ENCODE data around the gene TUT4.

TUT4 gene

DNA sequence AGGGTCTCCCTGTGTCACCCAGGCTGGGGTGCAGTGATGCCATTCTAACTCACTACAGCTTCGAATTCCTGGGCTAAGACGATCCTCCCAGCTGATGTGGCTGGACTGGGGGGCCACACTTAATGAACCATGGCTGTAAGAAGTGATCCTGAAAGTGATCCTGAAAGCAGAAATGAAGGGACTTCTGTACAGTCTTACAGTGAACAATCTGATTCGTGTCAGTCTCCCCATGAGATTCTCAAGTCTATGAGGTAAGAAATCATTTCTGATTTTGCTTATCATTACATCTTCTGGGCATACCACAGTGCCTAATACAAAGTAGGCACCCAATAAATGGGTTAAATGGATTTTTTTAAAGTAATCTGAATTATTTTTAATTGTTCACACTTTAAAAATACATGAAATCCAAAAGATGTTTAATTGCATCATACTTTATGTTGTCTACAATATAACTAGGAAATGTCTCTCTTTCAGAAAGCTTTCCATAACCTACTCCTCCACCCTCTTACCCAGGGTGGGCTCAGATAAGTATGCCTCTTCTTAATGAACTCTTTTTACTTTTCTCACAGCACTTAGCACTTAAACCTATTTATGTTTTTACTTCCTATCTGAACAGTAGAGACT lies 21.5 kb downstream of the TUT4 start:
- H3K27ac ChIP-seq: no peak overlapping the region
- ChIA-PET POLR2A (ENCODE audit: low non-redundant PET) (no interaction called here), CTCF (interaction anchor here (0.6 kb wide), 1 partner anchor 68 kb away, joined by 3 read pairs; no protein-coding TSS in a partner anchor)
- no peak for DNase-seq (ENCODE audit: low spot score)
- TF ChIP-seq, protein P1, sequence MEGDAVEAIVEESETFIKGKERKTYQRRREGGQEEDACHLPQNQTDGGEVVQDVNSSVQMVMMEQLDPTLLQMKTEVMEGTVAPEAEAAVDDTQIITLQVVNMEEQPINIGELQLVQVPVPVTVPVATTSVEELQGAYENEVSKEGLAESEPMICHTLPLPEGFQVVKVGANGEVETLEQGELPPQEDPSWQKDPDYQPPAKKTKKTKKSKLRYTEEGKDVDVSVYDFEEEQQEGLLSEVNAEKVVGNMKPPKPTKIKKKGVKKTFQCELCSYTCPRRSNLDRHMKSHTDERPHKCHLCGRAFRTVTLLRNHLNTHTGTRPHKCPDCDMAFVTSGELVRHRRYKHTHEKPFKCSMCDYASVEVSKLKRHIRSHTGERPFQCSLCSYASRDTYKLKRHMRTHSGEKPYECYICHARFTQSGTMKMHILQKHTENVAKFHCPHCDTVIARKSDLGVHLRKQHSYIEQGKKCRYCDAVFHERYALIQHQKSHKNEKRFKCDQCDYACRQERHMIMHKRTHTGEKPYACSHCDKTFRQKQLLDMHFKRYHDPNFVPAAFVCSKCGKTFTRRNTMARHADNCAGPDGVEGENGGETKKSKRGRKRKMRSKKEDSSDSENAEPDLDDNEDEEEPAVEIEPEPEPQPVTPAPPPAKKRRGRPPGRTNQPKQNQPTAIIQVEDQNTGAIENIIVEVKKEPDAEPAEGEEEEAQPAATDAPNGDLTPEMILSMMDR (conservative IDR thresholded peaks at IDR 0.05; ENCODE audit: low read depth): no peak

DNA sequence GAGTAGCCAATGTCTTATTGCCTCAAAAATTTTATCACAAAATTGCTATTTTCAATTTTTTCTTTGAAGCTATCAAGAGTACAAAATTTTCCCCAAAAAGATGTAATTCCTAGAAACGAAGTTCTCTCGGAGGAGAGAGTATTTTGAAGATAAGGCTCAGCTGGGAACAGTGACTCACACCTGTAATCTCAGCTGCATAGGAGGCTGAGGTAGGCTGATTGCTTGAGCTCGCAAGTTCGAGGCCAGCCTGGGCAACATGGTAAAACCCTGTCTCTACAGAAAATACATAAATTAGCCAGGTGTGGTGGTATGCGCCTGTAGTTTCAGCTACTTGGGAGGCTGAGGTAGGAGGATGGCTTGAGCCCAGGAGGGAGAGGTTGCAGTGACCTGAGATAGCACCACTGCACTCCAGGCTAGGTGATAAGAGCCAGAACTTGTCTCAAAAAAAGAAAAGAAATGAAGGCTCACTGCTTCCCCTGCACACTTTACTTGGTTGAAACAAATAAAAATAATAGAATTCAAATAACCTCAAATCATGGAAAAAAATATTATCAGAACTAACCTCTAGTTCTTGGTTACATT lies 22.2 kb downstream of the TUT4 start:
- TF ChIP-seq, protein P1 (conservative IDR thresholded peaks at IDR 0.05; ENCODE audit: low read depth): no peak
- no peak overlapping the region for H3K27ac ChIP-seq
- DNase-seq (ENCODE audit: low spot score): no peak
- ChIA-PET CTCF (interaction anchor here (0.6 kb wide), 2 partner anchors 13 to 67 kb away, joined by 3 to 7 read pairs; no protein-coding TSS in a partner anchor), POLR2A (ENCODE audit: low non-redundant PET) (no interaction called here)

DNA sequence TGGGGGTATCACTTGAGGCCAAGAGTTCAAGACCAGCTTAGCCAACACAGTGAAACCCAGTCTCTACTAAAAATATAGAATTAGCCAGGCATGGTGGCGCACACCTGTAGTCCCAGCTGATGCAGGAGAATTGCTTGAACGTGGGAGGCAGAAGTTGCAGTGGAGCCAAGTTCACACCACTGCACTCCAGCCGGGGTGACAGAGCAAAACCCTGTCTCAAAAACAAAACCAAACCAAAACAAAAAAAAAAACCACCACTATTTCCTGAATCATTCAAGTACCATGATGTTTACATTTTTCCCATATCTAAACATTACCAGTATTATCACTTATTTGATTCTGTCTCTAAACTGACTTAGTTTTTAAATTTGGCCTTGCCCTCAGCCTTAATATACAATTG lies 29.5 kb downstream of the TUT4 start:
- no peak overlapping the region for H3K27ac ChIP-seq
- ChIA-PET CTCF (no interaction called here), POLR2A (ENCODE audit: low non-redundant PET) (no interaction called here)
- DNase-seq (ENCODE audit: low spot score): no peak
- TF ChIP-seq, protein P1 (conservative IDR thresholded peaks at IDR 0.05; ENCODE audit: low read depth): no peak

DNA sequence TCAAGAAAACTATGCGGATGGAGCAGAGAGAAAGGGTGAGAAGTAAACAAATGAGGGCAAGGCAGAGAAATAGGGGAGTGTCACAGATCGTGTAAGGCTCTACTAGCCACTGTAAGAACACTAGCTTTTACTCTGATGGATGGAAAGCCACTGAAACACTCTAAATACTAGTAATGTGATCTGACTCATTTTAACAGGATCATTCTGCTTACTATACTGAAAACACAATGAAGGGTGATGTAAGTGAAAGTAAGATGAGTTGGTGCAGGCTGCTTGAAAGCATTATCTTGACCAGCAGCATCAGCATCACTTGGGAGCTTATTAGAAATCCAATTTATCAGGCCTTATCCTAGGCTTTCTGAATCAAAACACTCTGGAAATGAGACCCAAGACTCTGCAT lies 32.7 kb downstream of the TUT4 start:
- DNase-seq (ENCODE audit: low spot score): no peak
- CTCF ChIA-PET: no interaction called here
- TF ChIP-seq, protein P1 (conservative IDR thresholded peaks at IDR 0.05; ENCODE audit: low read depth): no peak
- no peak overlapping the region for H3K27ac ChIP-seq
- POLR2A ChIA-PET (ENCODE audit: low non-redundant PET): no interaction called here

DNA sequence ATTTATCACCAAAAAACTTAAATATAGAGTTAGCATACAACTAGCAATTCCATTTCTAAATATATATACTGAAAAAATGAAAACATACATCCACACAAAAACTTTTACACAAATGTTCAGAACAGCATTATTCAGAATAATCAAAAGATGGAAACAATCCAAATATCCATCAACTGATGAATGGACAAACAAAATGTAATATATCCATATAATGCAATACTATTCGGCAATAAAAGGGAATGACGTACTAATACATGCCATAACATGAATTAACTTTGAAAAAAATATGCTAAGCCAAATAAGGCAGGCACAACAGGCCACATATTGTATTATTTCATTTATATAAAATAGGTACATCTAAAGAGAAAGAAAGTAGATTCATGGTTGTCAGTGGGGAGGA lies 33.9 kb downstream of the TUT4 start:
- POLR2A ChIA-PET (ENCODE audit: low non-redundant PET): no interaction called here

DNA sequence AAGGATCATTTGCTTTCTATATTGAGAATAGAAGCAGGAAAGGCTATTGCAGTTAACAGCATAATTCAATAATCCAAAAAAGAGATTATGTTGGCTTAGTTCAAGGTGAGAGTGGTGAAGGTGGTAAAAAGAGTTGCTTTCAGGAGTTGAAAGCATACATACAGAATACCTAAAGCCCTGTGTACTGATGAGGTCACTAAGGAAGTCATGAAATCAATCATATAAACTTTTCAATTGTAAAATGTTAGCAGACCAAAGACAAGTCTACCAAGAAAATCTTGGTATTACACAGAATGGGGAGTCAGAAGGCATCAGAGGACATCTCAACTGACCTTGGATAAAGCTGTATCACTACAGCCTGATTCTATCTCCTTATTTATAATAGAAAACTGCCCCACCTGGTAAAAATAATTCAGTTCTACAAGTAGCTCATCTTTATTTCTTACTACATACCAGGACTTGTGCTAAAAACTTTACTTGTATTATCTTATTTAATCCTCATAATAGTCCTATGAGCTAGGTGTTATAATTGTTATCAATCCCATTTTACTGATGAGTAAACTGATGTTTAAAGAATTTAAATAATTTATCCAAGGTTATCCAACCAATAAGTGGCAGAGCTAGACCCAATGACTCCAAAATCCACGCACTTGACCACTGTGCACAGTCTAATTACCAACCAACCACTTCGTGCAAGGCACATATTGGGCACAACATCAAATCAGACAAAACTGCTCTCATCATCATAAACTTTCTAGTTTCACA lies 40.9 kb downstream of the TUT4 start:
- ChIA-PET POLR2A (ENCODE audit: low non-redundant PET) (no interaction called here), CTCF (interaction anchor here (0.6 to 0.7 kb wide), 2 partner anchors 686 to 1571 kb away, joined by 3 to 4 read pairs; no protein-coding TSS in a partner anchor)
- no peak for DNase-seq (ENCODE audit: low spot score)
- no peak overlapping the region for H3K27ac ChIP-seq
- TF ChIP-seq, protein P1 (conservative IDR thresholded peaks at IDR 0.05; ENCODE audit: low read depth): no peak

More for the DNA sequence above, 33.9 kb downstream of the TUT4 start:
- CTCF ChIA-PET: no interaction called here
- TF ChIP-seq, protein P1 (conservative IDR thresholded peaks at IDR 0.05; ENCODE audit: low read depth): no peak
- DNase-seq (ENCODE audit: low spot score): no peak
- no peak overlapping the region for H3K27ac ChIP-seq
